GM21717 (cell line): ENCODE measurements around the gene CTSE.

Experiments used
- ATAC-seq: cut with Tn5 transposase; IDR thresholded peaks from one replicate; pipeline ENCODE4 v1.9.1; 2021; ENCODE audit warnings: mild to moderate bottlenecking, moderate library complexity; ENCODE audit not compliant: unreplicated experiment

The CTSE gene

GRCh38 chr1:206050655-206051235, 27.1 kb upstream of the CTSE start:
- ATAC-seq, result peak; percentile 82

- ATAC-seq, result no peak
Measured at GRCh38 chr1:206049919-206050600, 26.4 kb upstream of the CTSE start.

GRCh38 chr1:206049293-206049692, 25.6 kb upstream of the CTSE start:
- peak; percentile 45 for ATAC-seq

GRCh38 chr1:206048582-206048981, 24.9 kb upstream of the CTSE start:
- ATAC-seq, result no peak

GRCh38 chr1:206047271-206047670, 23.6 kb upstream of the CTSE start:
- ATAC-seq, result no peak

- no peak for ATAC-seq
Measured at GRCh38 chr1:206041640-206042039, 17.9 kb upstream of the CTSE start.

- ATAC-seq, result no peak
Measured at GRCh38 chr1:206040328-206040727, 16.6 kb upstream of the CTSE start.

- ATAC-seq, result no peak
Measured at GRCh38 chr1:206039046-206039973, 15.6 kb upstream of the CTSE start.

- no peak for ATAC-seq
Measured at GRCh38 chr1:206037581-206037980, 13.9 kb upstream of the CTSE start.

- ATAC-seq, result no peak
Measured at GRCh38 chr1:206036663-206037455, 13.2 kb upstream of the CTSE start.

- ATAC-seq, result no peak
Measured at GRCh38 chr1:206035027-206035426, 11.3 kb upstream of the CTSE start.

- no peak for ATAC-seq
Measured at GRCh38 chr1:206032380-206033140, 8.9 kb upstream of the CTSE start.

- ATAC-seq, result peak; percentile 79
Measured at GRCh38 chr1:206030714-206031113, 7.0 kb upstream of the CTSE start.

- ATAC-seq, result no peak
Measured at GRCh38 chr1:206030191-206030590, 6.5 kb upstream of the CTSE start.

- no peak for ATAC-seq
Measured at GRCh38 chr1:206029484-206029883, 5.8 kb upstream of the CTSE start.

GRCh38 chr1:206025283-206025820, 1.7 kb upstream of the CTSE start:
- ATAC-seq, result no peak

- ATAC-seq, result no peak
Measured at GRCh38 chr1:206022766-206023165, 929 bp downstream of the CTSE start.

GRCh38 chr1:206021626-206022365, 1.9 kb downstream of the CTSE start:
- ATAC-seq, result no peak

GRCh38 chr1:206021008-206021625, 2.6 kb downstream of the CTSE start:
- no peak for ATAC-seq
